Panc1 (cell line): ENCODE measurements around the gene CABCOCO1. TPM values are rescaled to one million over a fixed set of nuclear protein-coding genes. Genes with fewer than 3 reads are reported as not detected.

Experiments
- ATAC-seq: fragments of 200-7000 bp; cut with Tn5 transposase; 2 replicates; pipeline ENCODE4 v1.9.1; 2020; ENCODE audit warnings: mild to moderate bottlenecking, moderate library complexity
- BruUV-seq: library from RNA; stranded (reverse); fragments of 400-500 nt; replicated peaks from 2 replicates; lab custom pipeline; 2021; lab: Mats Ljungman, UMichigan
- CTCF ChIA-PET: fragments of 300-600 bp; sonication (Branson Sonifier 250); formaldehyde crosslinking; loops from one replicate; lab custom pipeline; 2022; ENCODE audit warnings: antibody characterized with exemption; lab: Charles Lee
- POLR2A ChIA-PET: fragments of 300-600 bp; sonication (Branson Sonifier 250); formaldehyde crosslinking; loops from one replicate; lab custom pipeline; 2022; ENCODE audit warnings: antibody characterized with exemption; lab: Charles Lee
- DNase-seq: peaks from one replicate; pipeline ENCODE4 v3.0.0-alpha.2; 2010; ENCODE audit warnings: low read depth, low spot score
- H3K27ac ChIP-seq: 2 replicates; pipeline ENCODE4 v1.5.1; 2011; ENCODE audit warnings: mild to moderate bottlenecking, low read length, inconsistent platforms
- H3K27me3 ChIP-seq: fragments of 200-500 bp; sonication (Bioruptor generic); 2 replicates; pipeline ENCODE4 v1.6.0; 2014; ENCODE audit warnings: low read length, inconsistent platforms; ENCODE audit not compliant: control insufficient read depth, insufficient read depth
- H3K36me3 ChIP-seq: fragments of 200-500 bp; sonication (Bioruptor generic); 2 replicates; pipeline ENCODE4 v1.5.1; 2014; ENCODE audit warnings: inconsistent platforms, mild to moderate bottlenecking, low read length, moderate library complexity; ENCODE audit not compliant: control insufficient read depth, insufficient read depth
- H3K4me1 ChIP-seq: 2 replicates; pipeline ENCODE4 v1.5.1; 2011; ENCODE audit warnings: inconsistent platforms, mild to moderate bottlenecking, low read length, moderate library complexity; ENCODE audit not compliant: control insufficient read depth, insufficient read depth
- H3K4me3 ChIP-seq, 2 experiments: 2 replicates each; pipeline ENCODE4 v1.5.1; 2011 to 2012; ENCODE audit warnings: low read depth in 2 of 2, low read length in 2 of 2, mild to moderate bottlenecking in 2 of 2, inconsistent platforms in 1 of 2, moderate library complexity in 1 of 2
- H3K9me3 ChIP-seq: fragments of 200-500 bp; sonication (Bioruptor generic); 2 replicates; pipeline ENCODE4 v1.5.1; 2014; ENCODE audit warnings: low read depth, mild to moderate bottlenecking, inconsistent platforms, low read length, moderate library complexity; ENCODE audit not compliant: control insufficient read depth, insufficient read depth
- CTCF ChIP-seq: fragments of 450-650 bp; IDR thresholded peaks from 2 replicates; pipeline ENCODE4 v1.5.1; 2017; ENCODE audit warnings: mild to moderate bottlenecking
- POLR2AphosphoS5 ChIP-seq: IDR thresholded peaks from 2 replicates; pipeline ENCODE4 v1.6.1; 2012; ENCODE audit warnings: mild to moderate bottlenecking, low read depth, low read length, moderate library complexity
- REST ChIP-seq, 2 experiments: IDR thresholded peaks; 2 replicates each; pipeline ENCODE4 v1.6.1; 2011 to 2012; ENCODE audit warnings: low read depth in 2 of 2, control low read depth in 1 of 2, low read length in 1 of 2, mild to moderate bottlenecking in 1 of 2, moderate library complexity in 1 of 2; ENCODE audit not compliant: insufficient read depth in 1 of 2
- SIN3A ChIP-seq: IDR thresholded peaks from 2 replicates; pipeline ENCODE4 v1.6.1; 2012; ENCODE audit warnings: low read depth, mild to moderate bottlenecking, low read length, moderate library complexity, borderline replicate concordance; ENCODE audit not compliant: insufficient read depth
- TCF7L2 ChIP-seq: IDR thresholded peaks from 2 replicates; pipeline ENCODE4 v1.6.1; 2011; ENCODE audit warnings: mild to moderate bottlenecking, low read depth, low read length, inconsistent platforms
- in situ Hi-C: cut with HindIII; loops from 2 replicates; pipeline ENCODE4 v1.10.0; 2016; ENCODE audit warnings: low sequenced_read_pairs, low pct_unique_long_range_greater_than_20kb
- intact Hi-C: fragments of 100-400 bp; cut with micrococcal nuclease; formaldehyde crosslinking; loops from one replicate; pipeline ENCODE4 v1.10.0; 2022; ENCODE audit not compliant: unreplicated experiment
- total RNA-seq: library from RNA; stranded (reverse); gene quantifications from one replicate; pipeline ENCODE4 v1.2.1, GENCODE V29; 2021; ENCODE audit not compliant: unreplicated experiment

The CABCOCO1 gene
- total RNA-seq, 1 experiment from 2014 or later: 4.0 TPM

- no peaks in the 10 kb centered on the region for H3K27me3 ChIP-seq
- ChIA-PET CTCF (no interaction called here), POLR2A (no interaction called here)
- no peak overlapping the region for H3K27ac ChIP-seq
- no TSS peak for BruUV-seq
- no peak for DNase-seq
- ATAC-seq: no peak
- no peaks in the 10 kb centered on the region for H3K4me1 ChIP-seq
- no peaks in the 10 kb centered on the region for H3K9me3 ChIP-seq
- H3K36me3 ChIP-seq: no peaks in the 10 kb centered on the region
- intact Hi-C loops: no loop called here
- in situ Hi-C loops: no loop called here
- no peak for TF ChIP-seq POLR2AphosphoS5
- no peak overlapping the region for H3K4me3 ChIP-seq
Measured at GRCh38 chr10:61616611-61617010, 46.1 kb upstream of the CABCOCO1 start.

DNA sequence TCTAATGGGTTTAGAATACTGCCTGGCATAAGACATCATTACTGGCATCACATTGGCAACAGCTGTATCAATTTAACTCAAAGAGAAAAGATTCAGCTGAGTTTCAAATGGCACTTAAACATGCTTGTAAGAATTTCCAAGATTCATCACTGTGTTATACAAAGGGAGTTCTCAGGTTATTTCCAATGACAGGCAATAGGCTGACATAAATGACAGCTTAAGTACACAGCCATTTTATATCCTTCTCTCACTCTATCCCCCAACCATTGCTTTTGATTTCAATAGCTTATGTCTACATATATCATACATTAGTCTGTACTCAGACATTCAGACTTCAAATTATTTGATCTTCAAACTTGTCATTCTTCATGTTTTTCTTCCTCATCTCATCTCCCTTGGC is 45.5 kb upstream of the CABCOCO1 start:
- intact Hi-C loops: no loop called here
- Histone ChIP-seq H3K27me3 (no peaks in the 10 kb centered on the region), H3K4me3 (no peak overlapping the region), H3K36me3 (no peaks in the 10 kb centered on the region), H3K4me1 (no peaks in the 10 kb centered on the region), H3K27ac (no peak overlapping the region), H3K9me3 (no peaks in the 10 kb centered on the region)
- TF ChIP-seq REST (IDR thresholded peaks at IDR 0.05; ENCODE audit: insufficient read depth in 1 of 2, low read depth in 2 of 2, low read length in 1 of 2): no peak
- no peak for TF ChIP-seq CTCF
- TF ChIP-seq POLR2AphosphoS5: no peak
- TF ChIP-seq SIN3A: no peak
- TF ChIP-seq TCF7L2: no peak
- in situ Hi-C loops: no loop called here
- ATAC-seq: no peak
- POLR2A ChIA-PET: no interaction called here
- CTCF ChIA-PET: no interaction called here
- no TSS peak for BruUV-seq
- DNase-seq: no peak

DNA sequence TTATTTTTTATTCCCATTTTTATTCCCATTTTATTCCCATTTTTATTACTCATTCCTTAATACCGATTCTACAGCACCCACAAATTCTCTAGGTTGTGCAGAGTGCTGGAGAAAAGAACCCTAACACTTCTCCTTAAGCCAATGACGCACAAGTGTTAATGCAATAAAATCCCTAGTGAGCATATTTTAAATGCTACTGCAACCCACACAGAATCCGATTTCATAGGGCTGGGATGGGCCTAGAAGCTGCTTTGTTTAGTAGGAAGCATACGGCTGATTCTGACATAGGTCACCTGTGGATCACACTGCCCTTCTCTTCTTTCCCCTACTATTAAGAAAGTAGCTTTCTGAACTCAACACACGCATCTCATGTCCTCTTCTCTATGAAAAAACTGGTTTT is 45.1 kb upstream of the CABCOCO1 start:
- BruUV-seq: no TSS peak
- intact Hi-C loops: no loop called here
- TF ChIP-seq CTCF (no peak), SIN3A (no peak), REST (IDR thresholded peaks at IDR 0.05; ENCODE audit: insufficient read depth in 1 of 2, low read depth in 2 of 2, low read length in 1 of 2) (no peak), TCF7L2 (no peak), POLR2AphosphoS5 (no peak)
- in situ Hi-C loops: no loop called here
- Histone ChIP-seq H3K27me3 (no peaks in the 10 kb centered on the region), H3K4me3 (no peak overlapping the region), H3K9me3 (no peaks in the 10 kb centered on the region), H3K36me3 (no peaks in the 10 kb centered on the region), H3K4me1 (no peaks in the 10 kb centered on the region), H3K27ac (no peak overlapping the region)
- no peak for DNase-seq
- ChIA-PET CTCF (no interaction called here), POLR2A (no interaction called here)
- no peak for ATAC-seq
